ENCODE results near the gene HTRA3. TPM values are rescaled to one million over a fixed set of nuclear protein-coding genes. Genes with fewer than 3 reads are reported as not detected.

The HTRA3 gene
- total RNA-seq, 4 donors from 2014 or later, result 56.1 to 82.2 (median 67.2) TPM

- DNase-seq (ENCODE audit: extremely low spot score), result no peak
- 96% methylated on average over 6 of the region's 7 CpGs for WGBS
- Histone ChIP-seq H3K27me3 (no peaks in the 10 kb centered on the region), H3K36me3 (no peaks in the 10 kb centered on the region), H3K9me3 (no peaks in the 10 kb centered on the region), H3K27ac (replicated peaks in 1 of 4) (peak overlapping the region; percentile 80 to 85 (median 85)), H3K4me3 (no peak overlapping the region), H3K4me1 (peaks cover 34 to 51% (median 47%) of the 10 kb centered on the region in 4 donors)
- TF ChIP-seq CTCF (IDR thresholded peaks at IDR 0.05), result no peak
- TF ChIP-seq POLR2A (IDR thresholded peaks at IDR 0.05; ENCODE audit: low read depth), result no peak
- no peak for TF ChIP-seq POLR2AphosphoS5 (IDR thresholded peaks at IDR 0.05)
- TF ChIP-seq EP300 (IDR thresholded peaks at IDR 0.05), result no peak
- intact Hi-C loops (cut with DNase I), result loop anchor here (5.0 kb wide), 2 partner anchors 41 to 84 kb away; no protein-coding TSS in a partner anchor
Observed at GRCh38 chr4:8318509-8318908, 49.0 kb downstream of the HTRA3 start.

GRCh38 chr4:8319061-8319460 is 49.5 kb downstream of the HTRA3 start:
- DNase-seq (ENCODE audit: extremely low spot score), result no peak
- intact Hi-C loops (cut with DNase I), result loop anchor here (5.0 kb wide), 2 partner anchors 42 to 83 kb away; no protein-coding TSS in a partner anchor
- Histone ChIP-seq H3K9me3 (peaks cover 0 to 4% (median 0%) of the 10 kb centered on the region in 4 donors), H3K27ac (replicated peaks in 1 of 4) (peak overlapping the region; percentile 80 to 85 (median 85)), H3K36me3 (no peaks in the 10 kb centered on the region), H3K27me3 (no peaks in the 10 kb centered on the region), H3K4me3 (no peak overlapping the region), H3K4me1 (peaks cover 34 to 51% (median 47%) of the 10 kb centered on the region in 4 donors)
- TF ChIP-seq POLR2AphosphoS5 (IDR thresholded peaks at IDR 0.05), result no peak
- WGBS, result 81% methylated on average over 6 of the region's 6 CpGs

GRCh38 chr4:8319731-8320385 is 50.3 kb downstream of the HTRA3 start:
- intact Hi-C loops (cut with DNase I), result loop anchor here (5.0 kb wide), 2 partner anchors 43 to 82 kb away; no protein-coding TSS in a partner anchor
- no peaks in the 10 kb centered on the region for H3K27me3 ChIP-seq
- no peak overlapping the region for H3K4me3 ChIP-seq
- H3K27ac ChIP-seq (replicated peaks in 1 of 4), result peak overlapping the region; percentile 80 to 85 (median 85)
- H3K9me3 ChIP-seq, result peaks cover 0 to 4% (median 0%) of the 10 kb centered on the region in 4 donors
- peaks cover 34 to 50% (median 47%) of the 10 kb centered on the region in 4 donors for H3K4me1 ChIP-seq
- no peak for DNase-seq (ENCODE audit: extremely low spot score)
- H3K36me3 ChIP-seq, result no peaks in the 10 kb centered on the region
- TF ChIP-seq CTCF (IDR thresholded peaks at IDR 0.05) (no peak), POLR2AphosphoS5 (IDR thresholded peaks at IDR 0.05) (peak; percentile 65 to 92), EP300 (IDR thresholded peaks at IDR 0.05) (peak; percentile 28)
- 34% methylated on average over 8 of the region's 13 CpGs for WGBS

- peaks cover 29 to 51% (median 44%) of the 10 kb centered on the region in 4 donors for H3K4me1 ChIP-seq
- H3K36me3 ChIP-seq, result no peaks in the 10 kb centered on the region
- H3K4me3 ChIP-seq, result no peak overlapping the region
- intact Hi-C loops (cut with DNase I), result no loop called here
- peaks cover 0 to 4% (median 0%) of the 10 kb centered on the region in 4 donors for H3K9me3 ChIP-seq
- DNase-seq (ENCODE audit: extremely low spot score), result no peak
- no peaks in the 10 kb centered on the region for H3K27me3 ChIP-seq
- H3K27ac ChIP-seq (replicated peaks in 1 of 4), result peak overlapping the region; percentile 80 to 85 (median 85)
- TF ChIP-seq EP300 (IDR thresholded peaks at IDR 0.05) (no peak), POLR2AphosphoS5 (IDR thresholded peaks at IDR 0.05) (no peak), POLR2A (IDR thresholded peaks at IDR 0.05; ENCODE audit: low read depth) (no peak), CTCF (IDR thresholded peaks at IDR 0.05) (peak in 2 of 3 experiments; percentile 4 to 35)
- 44% methylated on average over 2 of the region's 2 CpGs for WGBS
Observed at GRCh38 chr4:8320386-8320750, 50.8 kb downstream of the HTRA3 start.

DNA sequence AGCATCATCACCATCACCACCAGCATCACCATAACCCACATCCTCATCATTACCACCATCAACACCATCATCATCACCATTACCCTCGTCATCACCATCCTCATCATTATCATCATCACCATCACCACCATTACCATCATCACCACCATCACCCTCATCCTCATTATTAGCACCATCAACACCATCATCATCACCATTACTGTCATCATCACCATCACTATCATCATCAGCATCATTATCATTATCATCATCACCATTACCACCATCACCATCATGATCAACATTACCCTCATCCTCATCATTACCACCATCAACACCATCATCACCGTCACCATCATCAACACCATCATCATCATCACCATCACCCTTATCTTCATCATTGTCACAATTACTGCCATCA is 51.7 kb downstream of the HTRA3 start:
- Histone ChIP-seq H3K4me1 (peaks cover 21 to 44% (median 36%) of the 10 kb centered on the region in 4 donors), H3K27ac (replicated peaks in 1 of 4) (peak overlapping the region in 3 of 4 donors; percentile 85), H3K36me3 (no peaks in the 10 kb centered on the region), H3K4me3 (no peak overlapping the region), H3K9me3 (peaks cover 0 to 6% (median 1%) of the 10 kb centered on the region in 4 donors), H3K27me3 (no peaks in the 10 kb centered on the region)
- peak; percentile 21 for DNase-seq (ENCODE audit: extremely low spot score)
- intact Hi-C loops (cut with DNase I), result no loop called here
- WGBS, result 98% methylated on average over 2 of the region's 2 CpGs
- TF ChIP-seq EP300 (IDR thresholded peaks at IDR 0.05), result no peak
- no peak for TF ChIP-seq POLR2AphosphoS5 (IDR thresholded peaks at IDR 0.05)
- no peak for TF ChIP-seq CTCF (IDR thresholded peaks at IDR 0.05)
- TF ChIP-seq POLR2A (IDR thresholded peaks at IDR 0.05; ENCODE audit: low read depth), result no peak

All from esophagus muscularis mucosa (tissue), 4 donors.